ENCODE measurements around the gene NFIA.

- TF ChIP-seq CTCF (IDR thresholded peaks at IDR 0.05) = no peak
- no peak for TF ChIP-seq POLR2AphosphoS5 (IDR thresholded peaks at IDR 0.05)
Observed at GRCh38 chr1:61412601-61413000, 330.2 kb downstream of the NFIA start.
